ENCODE measurements around the gene NPR2. TPM values are rescaled to one million over a fixed set of nuclear protein-coding genes. Genes with fewer than 3 reads are reported as not detected.

NPR2 gene
- total and polyA plus RNA-seq, 2 of the 13 experiments (the other 11 are each of a cell fraction or from before 2014, with no cell fraction given): 7.4 to 9.4 TPM

- TF ChIP-seq, protein P1, sequence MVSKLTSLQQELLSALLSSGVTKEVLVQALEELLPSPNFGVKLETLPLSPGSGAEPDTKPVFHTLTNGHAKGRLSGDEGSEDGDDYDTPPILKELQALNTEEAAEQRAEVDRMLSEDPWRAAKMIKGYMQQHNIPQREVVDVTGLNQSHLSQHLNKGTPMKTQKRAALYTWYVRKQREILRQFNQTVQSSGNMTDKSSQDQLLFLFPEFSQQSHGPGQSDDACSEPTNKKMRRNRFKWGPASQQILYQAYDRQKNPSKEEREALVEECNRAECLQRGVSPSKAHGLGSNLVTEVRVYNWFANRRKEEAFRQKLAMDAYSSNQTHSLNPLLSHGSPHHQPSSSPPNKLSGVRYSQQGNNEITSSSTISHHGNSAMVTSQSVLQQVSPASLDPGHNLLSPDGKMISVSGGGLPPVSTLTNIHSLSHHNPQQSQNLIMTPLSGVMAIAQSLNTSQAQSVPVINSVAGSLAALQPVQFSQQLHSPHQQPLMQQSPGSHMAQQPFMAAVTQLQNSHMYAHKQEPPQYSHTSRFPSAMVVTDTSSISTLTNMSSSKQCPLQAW (CRISPR knock-in tag; IDR thresholded peaks at IDR 0.05): no peak
- TF ChIP-seq SP4 (CRISPR knock-in tag; IDR thresholded peaks at IDR 0.05) (no peak), ZMYM4 (CRISPR knock-in tag; IDR thresholded peaks at IDR 0.05) (no peak), ZNF781 (CRISPR knock-in tag; IDR thresholded peaks at IDR 0.05; ENCODE audit: borderline replicate concordance, not compliant biosample characterization) (no peak), LRRFIP1 (CRISPR knock-in tag; conservative IDR thresholded peaks at IDR 0.05) (no peak), KLF9 (CRISPR knock-in tag; IDR thresholded peaks at IDR 0.05; ENCODE audit: low read depth) (no peak), ZNF782 (CRISPR knock-in tag; IDR thresholded peaks at IDR 0.05; ENCODE audit: borderline replicate concordance) (no peak), ZBTB37 (CRISPR knock-in tag; IDR thresholded peaks at IDR 0.05) (no peak)
Observed at GRCh38 chr9:35793461-35793860, 2.1 kb downstream of the NPR2 start (continued).
